IPS-18c (cell line): ENCODE results near the gene CDK18.

Source experiments
- H3K4me3 ChIP-seq: 2 replicates; pipeline ENCODE4 v1.7.0; 2013; ENCODE audit warnings: low read depth, mild to moderate bottlenecking, low read length, moderate library complexity; ENCODE audit not compliant: insufficient read depth
- H3K9me3 ChIP-seq: one replicate; pipeline ENCODE4 v1.6.1; 2013; ENCODE audit warnings: mild to moderate bottlenecking, low read length, moderate library complexity; ENCODE audit not compliant: control insufficient read depth, insufficient read depth

CDK18 gene

GRCh38 chr1:205541161-205541886, 36.9 kb downstream of the CDK18 start:
- no peaks in the 10 kb centered on the region for H3K9me3 ChIP-seq

GRCh38 chr1:205542367-205542766, 37.9 kb downstream of the CDK18 start:
- no peaks in the 10 kb centered on the region for H3K9me3 ChIP-seq

More at GRCh38 chr1:205541161-205541886, 36.9 kb downstream of the CDK18 start:
- H3K4me3 ChIP-seq, result no peak overlapping the region

GRCh38 chr1:205543351-205544301, 39.2 kb downstream of the CDK18 start:
- Histone ChIP-seq H3K9me3 (no peaks in the 10 kb centered on the region), H3K4me3 (peak overlapping the region; percentile 34)

More at GRCh38 chr1:205542367-205542766, 37.9 kb downstream of the CDK18 start:
- H3K4me3 ChIP-seq, result no peak overlapping the region

- H3K9me3 ChIP-seq, result no peaks in the 10 kb centered on the region
- H3K4me3 ChIP-seq, result no peak overlapping the region
Measured at GRCh38 chr1:205545001-205545919, 40.8 kb downstream of the CDK18 start.

GRCh38 chr1:205545991-205546390, 41.5 kb downstream of the CDK18 start:
- Histone ChIP-seq H3K4me3 (no peak overlapping the region), H3K9me3 (no peaks in the 10 kb centered on the region)

- H3K4me3 ChIP-seq, result no peak overlapping the region
Measured at GRCh38 chr1:205546541-205546940, 42.1 kb downstream of the CDK18 start.

GRCh38 chr1:205547936-205548827, 43.7 kb downstream of the CDK18 start:
- Histone ChIP-seq H3K4me3 (no peak overlapping the region), H3K9me3 (no peaks in the 10 kb centered on the region)

More at GRCh38 chr1:205546541-205546940, 42.1 kb downstream of the CDK18 start:
- no peaks in the 10 kb centered on the region for H3K9me3 ChIP-seq

GRCh38 chr1:205554026-205554811, 49.8 kb downstream of the CDK18 start:
- no peak overlapping the region for H3K4me3 ChIP-seq
- H3K9me3 ChIP-seq, result no peaks in the 10 kb centered on the region

- H3K4me3 ChIP-seq, result no peak overlapping the region
- no peaks in the 10 kb centered on the region for H3K9me3 ChIP-seq
Measured at GRCh38 chr1:205561501-205562203, 57.2 kb downstream of the CDK18 start.

- Histone ChIP-seq H3K4me3 (no peak overlapping the region), H3K9me3 (no peaks in the 10 kb centered on the region)
Measured at GRCh38 chr1:205563927-205564441, 59.5 kb downstream of the CDK18 start.

GRCh38 chr1:205565799-205566198, 61.3 kb downstream of the CDK18 start:
- Histone ChIP-seq H3K4me3 (no peak overlapping the region), H3K9me3 (no peaks in the 10 kb centered on the region)

- Histone ChIP-seq H3K9me3 (no peaks in the 10 kb centered on the region), H3K4me3 (no peak overlapping the region)
Measured at GRCh38 chr1:205567716-205568115, 63.2 kb downstream of the CDK18 start.

- Histone ChIP-seq H3K9me3 (no peaks in the 10 kb centered on the region), H3K4me3 (no peak overlapping the region; the same call in 1 of the 2 replicates)
Measured at GRCh38 chr1:205568135-205568468, 63.6 kb downstream of the CDK18 start.

GRCh38 chr1:205568469-205569361, 64.2 kb downstream of the CDK18 start:
- H3K4me3 ChIP-seq, result peak overlapping the region; percentile 52
- H3K9me3 ChIP-seq, result no peaks in the 10 kb centered on the region
